HEK293T (cell line): ENCODE results near the gene SPATA20.

Experiments used
- FOXK2 ChIP-seq: fragments of 450-650 bp; IDR thresholded peaks from 2 replicates; pipeline ENCODE4 v1.6.1; 2016; ENCODE audit warnings: mild to moderate bottlenecking
- SUZ12 ChIP-seq: fragments of 450-650 bp; IDR thresholded peaks from 2 replicates; pipeline ENCODE4 v1.6.1; 2016; ENCODE audit warnings: mild to moderate bottlenecking
- ZNF384 ChIP-seq: fragments of 450-650 bp; IDR thresholded peaks from 2 replicates; pipeline ENCODE4 v1.6.1; 2016

- no peak for TF ChIP-seq FOXK2
- TF ChIP-seq ZNF384, result no peak
- no peak for TF ChIP-seq SUZ12
Measured at GRCh38 chr17:50532452-50533024, 14.4 kb upstream of the SPATA20 start, which contains the start of gene EPN3.
